Heart left ventricle (tissue), 16 donors: ENCODE results near the gene RAI1. TPM values are rescaled to one million over a fixed set of nuclear protein-coding genes. Genes with fewer than 3 reads are reported as not detected.
A peak's percentile ranks its signal among the peaks of the same experiment; 100 is the strongest.

Experiments
- ATAC-seq, 4 donors: fragments of 200-7000 bp; cut with Tn5 transposase; one replicate each; pipeline ENCODE4 v1.9.1; 2020 to 2022; ENCODE audit warnings: moderate library complexity in 4 of 4, mild to moderate bottlenecking in 3 of 4, moderate number of reproducible peaks in 1 of 4
- DNase-seq, 5 donors: peaks; one replicate each; pipeline ENCODE4 v3.0.0-alpha.2; 2020
- H3K27ac ChIP-seq, 12 donors: fragments of 200-600 bp; sonication (generic) in 4 of 12; one replicate each; pipeline versions ENCODE4 v1.5.0 to v1.8.0; 2016 to 2022; ENCODE audit warnings: mild to moderate bottlenecking in 2 of 12
- H3K27me3 ChIP-seq, 9 donors: fragments of 200-600 bp; sonication (generic) in 2 of 9; one replicate each; pipeline versions ENCODE4 v1.5.1 to v1.8.0; 2016 to 2022; ENCODE audit warnings: mild to moderate bottlenecking in 3 of 9
- H3K36me3 ChIP-seq, 9 donors: fragments of 200-600 bp; sonication (generic) in 2 of 9; one replicate each; pipeline versions ENCODE4 v1.5.0 to v1.8.0; 2018 to 2022; ENCODE audit warnings: mild to moderate bottlenecking in 2 of 9
- H3K4me1 ChIP-seq, 12 donors: fragments of 200-600 bp; sonication (generic) in 4 of 12; one replicate each; pipeline versions ENCODE4 v1.5.0 to v1.8.0; 2016 to 2022; ENCODE audit warnings: mild to moderate bottlenecking in 3 of 12
- H3K4me3 ChIP-seq, 12 donors: fragments of 200-600 bp; sonication (generic) in 4 of 12; one replicate each; pipeline versions ENCODE4 v1.5.0 to v1.8.0; 2017 to 2022; ENCODE audit warnings: mild to moderate bottlenecking in 9 of 12, moderate library complexity in 4 of 12
- H3K9me3 ChIP-seq, 12 donors: fragments of 200-600 bp; sonication (generic) in 4 of 12; one replicate each; pipeline versions ENCODE4 v1.5.0 to v1.8.0; 2016 to 2022; ENCODE audit warnings: mild to moderate bottlenecking in 1 of 12
- CTCF ChIP-seq, 12 donors: fragments of 200-600 bp; sonication (generic) in 4 of 12; IDR thresholded peaks; one replicate each; pipeline versions ENCODE4 v1.5.0 to v1.8.0; 2018 to 2022; ENCODE audit warnings: antibody characterized with exemption in 12 of 12, mild to moderate bottlenecking in 5 of 12
- POLR2A ChIP-seq, 2 donors: fragments of 450-650 bp; IDR thresholded peaks; one replicate each; pipeline ENCODE4 v1.6.1; 2017; ENCODE audit warnings: antibody characterized with exemption in 2 of 2, mild to moderate bottlenecking in 2 of 2, moderate library complexity in 2 of 2
- WGBS, 4 donors: extraction: QIAGEN DNeasy Blood & Tissue Kit in 2 of 4; methylation state at CpG; one replicate each; pipeline versions ENCODE4 v1.1.5 to v1.1.7; 2013 to 2018; 5-methylcytosine and 5-hydroxymethylcytosine counted together
- intact Hi-C, 10 donors: fragments of 100-400 bp; cut with DNase I; formaldehyde crosslinking; loops; one replicate each; pipeline versions ENCODE4 v1.11.1 to v1.14.2; 2022
- polyA plus RNA-seq, 2 donors: library from polyadenylated mRNA; stranded (reverse); fragments of 200-250 nt; gene quantifications; one replicate each; pipeline ENCODE4 v1.2.3, GENCODE V29; 2013
- total RNA-seq, 9 donors: library from RNA; depleted of rRNA in 2 of 9; stranded (reverse); fragments of >200 nt in 2 of 9; fragmentation: NEBNext Ultra II Directional in 3 of 9; extraction: Animal tissue kit (Norgen Biotek cat#: 25700) in 3 of 9; gene quantifications; one replicate each; pipeline versions ENCODE4 v1.1.0 to v1.2.4, GENCODE V29; 2016 to 2023
- donor health status: ischemic (EF 13 %, LVEDD 7.1; RV severe dilation, severe dysfunction).
- donor health status: healthy with polysubstance abuse.
- donor health status: DM: no; HTN: yes; CAD: no.
- donor health status: DM: no; HTN: no; CAD: no.
- donor health status: ischemic (EF 25% LVEDD 6.9; RV normal size, moderate dysfunction).
- donor health status: ischemic (EF 25% LVEDD 5.7; RV mildly dilated, moderate dysfunction).
- donor health status: healthy.
- donor health status: DM: yes; HTN: yes; CAD: no.
- donor health status: ischemic (EF 35%, LVEDD 5.7; RV mildly dilated, moderate dysfunction).
- donor health status: nonischemic (EF 11% LVEDD 7.7; RV severe dilation, severe dysfunction).
- donor health status: DM: yes; HTN: yes; CAD: no.
- donor health status: PGD.
- donor health status: ischemic (EF 29% LVEDD 5.4; RV normal size, mild dysfunction).
- donor health status: nonischemic (EF 23%, LVEDD 6.1; RV moderate dilation, normal function).

The RAI1 gene
- total and polyA plus RNA-seq, 11 donors, result 15.1 to 37.2 (median 20.8) TPM

GRCh38 chr17:17745476-17746455, 64.5 kb downstream of the RAI1 start:
- Histone ChIP-seq H3K27me3 (no peaks in the 10 kb centered on the region), H3K36me3 (no peaks in the 10 kb centered on the region), H3K27ac (no peak overlapping the region), H3K9me3 (no peaks in the 10 kb centered on the region), H3K4me3 (no peak overlapping the region), H3K4me1 (peaks cover 4 to 75% (median 43%) of the 10 kb centered on the region in 12 donors)
- ATAC-seq (peak in 1 of 4 donors; percentile 23), DNase-seq (no peak)
- intact Hi-C loops, result loop anchor here in 1 of 10 donors (5.0 kb wide), 1 partner anchor 53 kb away; no protein-coding TSS in a partner anchor
- no peak for TF ChIP-seq POLR2A (IDR thresholded peaks at IDR 0.05)
- TF ChIP-seq CTCF (IDR thresholded peaks at IDR 0.05), result no peak
- 70 to 75% (median 72%) methylated on average over 29 to 33 of the region's 33 CpGs for WGBS, 4 donors

- Histone ChIP-seq H3K4me1 (peaks cover 3 to 72% (median 42%) of the 10 kb centered on the region in 12 donors), H3K36me3 (no peaks in the 10 kb centered on the region), H3K27ac (no peak overlapping the region), H3K9me3 (no peaks in the 10 kb centered on the region), H3K4me3 (no peak overlapping the region), H3K27me3 (no peaks in the 10 kb centered on the region)
- ATAC-seq, result no peak
- DNase-seq, result no peak
- peak in 1 of 12 donors; percentile 7 for TF ChIP-seq CTCF (IDR thresholded peaks at IDR 0.05)
- no peak for TF ChIP-seq POLR2A (IDR thresholded peaks at IDR 0.05)
- intact Hi-C loops, result loop anchor here in 1 of 10 donors (5.0 kb wide), 1 partner anchor 56 kb away; no protein-coding TSS in a partner anchor
- WGBS, 4 donors, result 97 to 99% (median 98%) methylated on average over 3 of the region's 3 CpGs
Measured at GRCh38 chr17:17748179-17748578, 66.9 kb downstream of the RAI1 start.

GRCh38 chr17:17748604-17749003, 67.3 kb downstream of the RAI1 start:
- no peak for DNase-seq
- intact Hi-C loops, result loop anchor here in 1 of 10 donors (5.0 kb wide), 1 partner anchor 56 kb away; no protein-coding TSS in a partner anchor

More at GRCh38 chr17:17748604-17749003, 67.3 kb downstream of the RAI1 start:
- H3K27ac ChIP-seq, result no peak overlapping the region
- TF ChIP-seq CTCF (IDR thresholded peaks at IDR 0.05) (no peak), POLR2A (IDR thresholded peaks at IDR 0.05) (no peak)
- H3K27me3 ChIP-seq, result no peaks in the 10 kb centered on the region
- peaks cover 3 to 75% (median 46%) of the 10 kb centered on the region in 12 donors for H3K4me1 ChIP-seq
- H3K9me3 ChIP-seq, result no peaks in the 10 kb centered on the region
- ATAC-seq, result no peak
- H3K4me3 ChIP-seq, result no peak overlapping the region
- no peaks in the 10 kb centered on the region for H3K36me3 ChIP-seq
- 92 to 94% (median 93%) methylated on average over 8 of the region's 8 CpGs for WGBS, 4 donors
